NCI-H345 (cell line): Measurements from ENCODE around the gene CD2AP.
A peak's percentile ranks its signal among the peaks of the same experiment; 100 is the strongest.
"Not testable (repeated sequence)": the region's sequence is repeated elsewhere in the genome, so short reads cannot be mapped to it uniquely, and the experiment has no call there.

Experiments
- DNase-seq: peaks from one replicate; lab custom pipeline; 2025; lab: John Stamatoyannopoulos, UW

CD2AP gene

DNA sequence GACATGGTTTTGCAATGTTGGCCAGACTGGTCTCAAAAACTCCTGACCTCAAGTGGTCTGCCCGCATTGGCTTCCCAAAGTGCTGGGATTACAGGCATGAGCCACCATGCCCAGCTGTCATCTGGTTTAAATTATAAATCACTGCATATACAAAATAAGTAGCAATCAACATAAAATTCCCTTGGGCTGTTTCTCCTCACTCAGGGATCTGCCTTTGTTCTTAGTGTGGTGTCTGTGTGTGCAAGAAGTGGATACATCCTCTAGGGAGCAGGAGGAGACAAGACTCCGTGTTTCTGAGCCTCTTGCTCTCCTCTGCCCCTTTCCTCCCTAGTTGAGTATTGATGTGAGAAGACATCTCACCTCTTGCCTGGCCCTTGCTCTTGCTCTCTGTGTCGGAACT lies 155.6 kb downstream of the CD2AP start:
- no peak for DNase-seq

GRCh38 chr6:47634210-47635047 lies 156.8 kb downstream of the CD2AP start:
- DNase-seq, result no peak

GRCh38 chr6:47646689-47647088 lies 169.1 kb downstream of the CD2AP start:
- DNase-seq, result no peak

DNA sequence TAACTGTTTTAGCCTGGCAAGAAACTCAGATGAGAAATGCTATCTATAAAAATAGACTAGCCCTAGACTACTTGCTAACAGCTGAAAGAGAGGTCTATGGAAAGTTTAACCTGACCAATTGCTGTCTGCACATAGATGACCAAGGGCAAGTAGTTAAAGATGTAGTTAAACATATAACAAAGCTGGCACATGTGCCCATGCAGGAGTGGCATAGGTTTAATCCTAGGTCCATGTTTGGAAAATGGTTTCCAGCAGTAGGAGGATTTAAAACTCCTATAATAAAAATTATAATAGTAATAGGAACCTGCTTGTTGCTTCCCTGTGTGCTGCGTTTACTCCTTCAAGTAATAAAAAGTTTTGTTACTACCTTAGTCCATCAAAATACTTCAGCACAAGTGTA lies 169.6 kb downstream of the CD2AP start:
- DNase-seq, result no peak

DNA sequence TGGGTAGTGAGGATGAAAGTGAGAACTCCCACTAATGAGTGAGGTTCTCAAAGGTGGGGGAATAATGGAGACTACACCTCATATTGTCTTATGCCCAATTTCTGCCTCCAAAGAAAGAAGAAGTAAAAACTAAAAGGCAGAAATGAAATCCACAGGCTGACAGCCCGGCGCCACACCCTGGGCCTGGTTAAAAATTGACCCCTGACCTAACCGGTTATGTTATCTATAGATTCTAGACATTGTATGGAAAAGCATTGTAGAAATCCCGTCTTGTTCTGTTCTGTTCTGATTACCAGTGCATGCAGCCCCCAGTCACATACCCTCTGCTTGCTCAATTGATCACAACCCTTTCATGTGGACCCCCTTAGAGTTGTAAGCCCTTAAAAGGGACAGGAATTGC lies 170.0 kb downstream of the CD2AP start:
- not testable (repeated sequence) for DNase-seq

DNA sequence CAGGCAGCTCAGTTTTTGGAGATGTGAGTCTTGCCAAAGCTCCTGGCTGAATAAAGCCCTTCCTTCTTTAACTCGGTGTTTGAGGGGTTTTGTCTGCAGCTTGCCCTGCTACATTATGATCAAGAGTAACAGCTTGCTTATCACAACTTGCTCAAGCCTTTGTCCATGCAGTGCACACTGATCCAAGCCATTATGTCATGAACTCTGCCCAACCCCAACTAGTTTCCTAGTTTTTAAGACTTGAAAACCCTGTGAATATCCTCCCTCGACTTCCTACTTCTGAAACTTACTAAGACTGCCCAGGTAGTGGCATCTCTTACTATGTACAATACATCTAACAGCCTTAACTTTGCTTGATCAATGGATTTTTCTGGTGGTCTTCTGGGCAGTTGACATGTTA lies 170.4 kb downstream of the CD2AP start:
- no peak for DNase-seq

- DNase-seq, result no peak
These were observed 173.2 kb downstream of the CD2AP start for GRCh38 chr6:47650553-47651432.

DNA sequence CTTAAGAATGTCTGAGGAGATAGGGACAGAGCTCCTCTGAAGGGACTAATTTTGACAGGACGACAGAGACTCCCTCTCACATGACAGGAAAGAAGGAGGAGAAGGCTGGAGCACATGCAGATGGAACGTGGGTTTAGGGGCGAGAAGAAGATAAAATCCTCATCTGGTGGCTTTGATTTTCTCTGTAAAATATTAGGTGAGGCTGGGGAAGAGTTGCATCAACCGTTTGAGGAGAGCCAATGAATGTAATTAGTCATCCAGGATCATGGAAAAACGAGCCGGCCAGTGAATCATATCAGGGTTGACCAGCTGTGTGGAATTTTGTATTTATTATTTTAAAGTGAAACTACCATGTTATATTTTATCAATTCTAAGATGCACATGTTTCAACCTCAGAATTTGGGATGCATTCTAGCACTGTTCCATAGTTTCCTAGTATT lies 173.9 kb downstream of the CD2AP start:
- no peak for DNase-seq

- DNase-seq, result no peak
These were observed 176.1 kb downstream of the CD2AP start for GRCh38 chr6:47653706-47654105.

GRCh38 chr6:47654255-47654654 lies 176.7 kb downstream of the CD2AP start:
- DNase-seq, result no peak

DNA sequence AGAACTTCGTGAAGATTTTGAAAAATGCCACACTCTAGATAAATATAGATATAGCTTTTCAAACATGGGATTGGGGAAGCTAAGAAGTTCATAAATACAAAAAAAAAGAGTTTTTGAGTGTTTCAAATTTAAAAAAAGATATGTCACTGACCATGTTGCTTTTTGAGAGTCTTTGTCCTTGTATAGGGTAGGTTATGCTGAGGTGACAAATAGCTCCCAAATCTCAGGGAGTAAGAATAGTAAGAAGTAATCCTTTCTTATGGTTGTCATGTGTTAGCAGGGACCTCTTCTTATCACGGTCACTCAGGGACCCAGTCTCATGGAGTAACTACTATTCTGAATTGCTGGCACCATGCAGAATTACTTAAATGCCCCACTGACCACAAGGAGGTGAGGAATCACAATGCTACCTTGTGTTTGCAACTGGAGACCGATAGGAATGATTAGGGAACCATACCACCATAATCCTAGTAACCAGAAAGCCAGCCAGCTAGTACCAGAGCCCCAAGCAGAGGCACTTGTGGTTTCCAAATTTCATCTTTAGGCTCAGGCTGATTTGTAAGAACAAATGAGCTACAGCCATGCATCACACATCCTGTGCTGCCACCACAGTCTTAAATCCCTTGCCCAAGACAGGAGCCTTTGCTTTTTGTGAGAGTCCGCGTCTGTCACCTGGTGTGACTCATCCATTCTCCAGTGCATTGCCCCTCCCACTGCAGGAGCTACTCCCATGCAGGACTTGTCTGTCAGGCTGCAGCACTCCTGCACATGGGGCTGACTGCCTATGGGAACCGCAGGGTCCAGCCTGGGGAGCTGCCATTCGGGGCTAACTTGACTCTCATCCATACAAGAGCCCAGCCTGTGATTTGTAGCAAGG lies 178.4 kb downstream of the CD2AP start:
- peak; percentile 12 for DNase-seq

DNA sequence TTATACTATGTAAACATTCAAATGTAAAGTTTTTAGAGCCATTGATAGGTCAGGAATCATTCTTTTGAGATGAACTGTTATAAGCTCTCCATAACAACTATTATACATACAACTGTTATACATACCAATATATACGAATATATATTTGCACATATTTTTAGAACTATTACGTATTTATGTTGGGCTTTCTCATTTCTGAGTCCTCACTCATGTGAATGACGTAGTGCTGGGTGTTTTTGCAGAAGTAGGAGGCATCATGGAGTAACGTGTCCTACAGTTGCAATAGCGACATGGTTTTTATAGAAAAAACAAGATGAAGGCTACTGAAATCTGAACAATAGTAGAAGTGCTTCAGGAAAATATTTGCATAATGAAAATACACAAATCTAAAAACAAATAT lies 184.4 kb downstream of the CD2AP start:
- DNase-seq, result no peak

GRCh38 chr6:47663462-47664216 lies 186.1 kb downstream of the CD2AP start:
- peak; percentile 3 for DNase-seq

DNA sequence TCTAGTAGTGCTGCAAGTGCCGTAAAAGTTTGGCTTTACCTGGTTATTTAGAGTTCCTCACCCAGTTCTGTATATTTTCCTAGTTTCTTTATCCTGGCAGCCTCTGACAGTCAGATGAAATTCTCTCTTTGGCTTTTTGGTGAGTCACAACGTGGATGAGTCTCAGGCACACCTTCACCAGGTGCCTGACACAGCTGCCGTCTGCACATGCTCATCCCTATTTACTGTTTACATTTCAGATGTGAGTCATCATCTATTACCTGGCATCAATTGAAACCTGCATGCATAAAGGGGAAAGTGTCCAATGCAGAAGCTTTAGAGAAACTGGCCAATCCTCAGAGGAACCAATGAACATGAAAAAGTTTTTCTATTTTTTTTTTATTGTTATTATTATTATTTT lies 187.5 kb downstream of the CD2AP start:
- peak; percentile 81 for DNase-seq

DNA sequence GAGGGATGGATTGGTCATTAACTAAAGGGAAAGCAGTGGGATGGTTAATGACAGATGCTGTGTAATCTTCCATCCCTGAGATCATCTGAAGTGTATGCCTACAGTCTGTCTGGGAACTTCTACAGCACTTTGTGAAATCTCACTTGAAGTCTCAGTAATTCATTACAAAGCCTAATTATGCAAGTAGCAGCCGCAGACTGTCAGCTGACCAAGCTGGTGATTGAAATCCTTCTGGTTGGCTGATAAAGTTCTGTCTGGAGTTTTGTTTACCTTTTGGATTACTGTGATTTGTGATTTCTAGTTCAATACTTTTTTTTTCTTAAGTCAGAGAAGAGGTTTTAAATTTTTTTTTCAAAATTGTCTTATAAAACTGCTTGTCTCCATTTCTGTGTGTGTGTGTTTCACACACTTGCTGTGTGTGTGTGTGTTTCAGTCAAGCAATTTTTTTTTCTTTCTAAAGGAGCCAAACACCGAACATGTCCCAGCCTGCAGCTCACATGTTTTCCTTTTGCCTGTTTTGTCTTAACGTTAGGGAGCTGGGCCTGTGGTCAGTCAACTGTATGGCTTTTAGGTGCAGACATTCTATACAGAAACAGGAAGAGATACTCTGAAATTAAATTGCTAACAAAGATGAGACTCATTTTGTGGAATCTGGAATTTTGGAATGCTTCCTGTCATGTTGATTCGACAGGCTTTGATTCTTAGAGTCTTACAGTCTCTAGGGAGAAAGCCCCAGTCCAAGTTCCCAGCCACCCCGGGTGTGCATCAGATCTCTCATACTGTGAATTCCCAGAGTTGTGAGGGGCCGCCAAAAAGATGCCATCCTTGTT lies 192.3 kb downstream of the CD2AP start:
- DNase-seq, result peak; percentile 43

DNA sequence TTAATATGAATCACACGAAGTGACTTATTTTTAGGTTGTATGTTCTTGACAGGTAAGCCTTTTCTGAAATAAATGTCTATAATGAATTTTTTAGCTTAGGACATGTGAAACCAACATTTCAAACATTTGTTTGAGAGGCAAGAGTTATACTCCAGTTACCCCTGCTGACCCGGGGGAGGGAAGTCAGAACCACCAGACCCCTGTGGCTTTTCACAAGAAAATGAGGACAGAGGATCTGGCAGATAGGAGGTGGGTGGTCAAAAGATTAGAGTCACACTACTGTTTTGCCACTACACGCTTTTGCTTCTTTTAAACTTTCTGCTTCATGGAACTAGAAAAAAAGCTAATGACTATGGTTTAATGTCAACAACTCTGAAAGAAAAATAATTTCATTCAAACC lies 193.3 kb downstream of the CD2AP start:
- DNase-seq, result no peak

- DNase-seq, result no peak
These were observed 194.2 kb downstream of the CD2AP start for GRCh38 chr6:47671777-47672176.

DNA sequence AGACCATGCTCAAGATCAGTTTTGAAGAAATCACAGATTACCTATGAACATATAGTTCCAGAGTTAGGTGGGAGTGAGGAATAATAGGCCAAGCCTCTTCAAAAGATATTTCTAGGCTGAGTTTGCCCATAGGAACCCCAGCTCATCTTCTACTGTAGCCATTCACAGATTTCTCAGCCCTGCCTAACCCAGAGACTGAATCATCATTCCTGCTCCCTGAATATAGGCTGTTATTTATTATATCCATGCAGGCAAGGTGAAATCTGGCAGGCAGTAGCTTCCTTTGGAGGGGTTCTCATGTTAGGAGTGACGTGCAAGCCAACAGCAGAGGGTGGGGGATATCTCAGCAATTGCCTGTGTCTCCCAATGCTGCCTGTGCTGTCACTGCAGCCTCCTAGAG lies 195.2 kb downstream of the CD2AP start:
- no peak for DNase-seq

DNA sequence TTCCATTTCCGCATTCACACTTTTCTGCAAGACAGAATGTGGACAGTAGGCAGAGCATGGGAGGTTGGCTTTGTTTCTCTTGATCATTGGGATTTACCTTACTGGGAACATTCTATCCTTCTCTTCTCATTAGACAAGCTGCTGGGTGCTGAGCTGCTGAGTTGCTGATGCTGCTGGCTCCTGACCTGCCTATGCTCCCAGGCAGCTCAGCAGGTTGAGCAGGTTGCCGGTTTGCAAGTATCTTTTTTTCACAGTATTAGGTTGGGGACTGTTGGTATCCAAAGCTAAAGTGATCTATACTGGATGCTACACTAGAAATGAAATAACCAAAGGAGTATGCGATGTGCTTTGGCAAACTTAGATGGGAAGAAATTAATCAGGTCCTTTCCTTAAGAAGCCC lies 197.1 kb downstream of the CD2AP start:
- DNase-seq, result no peak
